OCI-LY7 (cell line): ENCODE data around the gene STAT6.
A peak's percentile ranks its signal among the peaks of the same experiment; 100 is the strongest.

Source experiments
- CTCF ChIP-seq: fragments of 200-600 bp; sonication (generic); conservative IDR thresholded peaks from 2 replicates; pipeline ENCODE4 v1.5.1; 2014; ENCODE audit warnings: mild to moderate bottlenecking, antibody characterized with exemption, low read length, moderate library complexity, mixed read lengths
- EZH2phosphoT487 ChIP-seq: fragments of 200-600 bp; sonication (generic); IDR thresholded peaks from 2 replicates; pipeline ENCODE4 v1.6.1; 2018; ENCODE audit warnings: low read depth, borderline replicate concordance, mild to moderate bottlenecking, mixed run types, antibody characterized with exemption, low read length, moderate library complexity, mixed read lengths

DNA sequence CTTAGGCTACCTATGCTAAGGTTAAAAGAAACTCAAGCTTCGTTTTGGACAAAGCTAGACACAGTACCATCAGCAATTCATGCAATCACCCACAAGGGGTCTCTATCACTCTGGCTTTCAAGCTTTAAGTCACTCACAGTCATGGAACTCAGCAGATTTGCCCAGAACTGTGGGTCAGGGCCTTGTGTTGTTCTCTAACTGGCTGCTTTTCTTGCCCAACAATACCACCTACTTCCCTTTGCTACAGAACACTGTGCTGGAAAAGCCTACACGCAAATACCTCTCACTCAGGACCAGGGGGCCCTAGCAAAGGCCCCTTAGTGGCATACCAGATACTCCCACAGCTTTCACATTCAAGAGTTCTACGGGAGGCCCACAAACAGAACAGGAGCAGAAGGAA lies 41.6 kb downstream of the STAT6 start:
- peak; percentile 94 for TF ChIP-seq CTCF
- TF ChIP-seq EZH2phosphoT487, result no peak
